ENCODE results near the gene SNX30.

- no peak for TF ChIP-seq CTCF (IDR thresholded peaks at IDR 0.05; ENCODE audit: borderline replicate concordance, extremely low read depth, low read length, poor library complexity, severe bottlenecking)
- no peak for TF ChIP-seq EZH2 (IDR thresholded peaks at IDR 0.05; ENCODE audit: borderline replicate concordance, low read depth, low read length, severe bottlenecking)
Measured at GRCh38 chr9:112772215-112772509, 21.6 kb downstream of the SNX30 start.
